ENCODE measurements around the gene DBF4B.

- TF ChIP-seq TAF1 (IDR thresholded peaks at IDR 0.05; ENCODE audit: borderline replicate concordance, low read depth, low read length) (no peak), CTCF (IDR thresholded peaks at IDR 0.05) (no peak), REST (IDR thresholded peaks at IDR 0.05; ENCODE audit: low read depth, low read length) (no peak), TCF12 (IDR thresholded peaks at IDR 0.05) (no peak), USF1 (IDR thresholded peaks at IDR 0.05; ENCODE audit: borderline replicate concordance, low read depth) (no peak), RAD21 (IDR thresholded peaks at IDR 0.05; ENCODE audit: low read length) (no peak)
Measured at GRCh38 chr17:44787271-44787940, 78.9 kb downstream of the DBF4B start.
